ENCODE results near the gene MYO1D.

DNA sequence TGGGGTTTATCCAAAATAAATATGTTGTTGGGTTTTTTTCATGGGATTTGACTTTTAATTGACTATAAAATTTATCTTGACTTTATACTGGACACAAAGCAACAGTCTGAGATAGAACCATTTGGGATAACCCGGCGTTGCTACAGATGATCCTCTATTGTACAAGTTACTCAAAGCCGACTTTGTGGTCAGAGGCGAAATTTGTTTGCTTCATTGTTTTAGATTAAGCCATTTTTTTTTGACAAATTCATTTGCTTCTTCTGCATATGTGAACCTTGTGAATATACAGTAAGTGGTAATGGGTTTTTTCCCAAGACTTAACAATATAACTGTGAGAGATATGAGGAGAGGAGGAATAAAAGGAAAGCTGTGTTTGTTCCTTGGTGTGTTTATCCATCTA, 11.8 kb downstream of the MYO1D start:
- TF ChIP-seq, protein P1, sequence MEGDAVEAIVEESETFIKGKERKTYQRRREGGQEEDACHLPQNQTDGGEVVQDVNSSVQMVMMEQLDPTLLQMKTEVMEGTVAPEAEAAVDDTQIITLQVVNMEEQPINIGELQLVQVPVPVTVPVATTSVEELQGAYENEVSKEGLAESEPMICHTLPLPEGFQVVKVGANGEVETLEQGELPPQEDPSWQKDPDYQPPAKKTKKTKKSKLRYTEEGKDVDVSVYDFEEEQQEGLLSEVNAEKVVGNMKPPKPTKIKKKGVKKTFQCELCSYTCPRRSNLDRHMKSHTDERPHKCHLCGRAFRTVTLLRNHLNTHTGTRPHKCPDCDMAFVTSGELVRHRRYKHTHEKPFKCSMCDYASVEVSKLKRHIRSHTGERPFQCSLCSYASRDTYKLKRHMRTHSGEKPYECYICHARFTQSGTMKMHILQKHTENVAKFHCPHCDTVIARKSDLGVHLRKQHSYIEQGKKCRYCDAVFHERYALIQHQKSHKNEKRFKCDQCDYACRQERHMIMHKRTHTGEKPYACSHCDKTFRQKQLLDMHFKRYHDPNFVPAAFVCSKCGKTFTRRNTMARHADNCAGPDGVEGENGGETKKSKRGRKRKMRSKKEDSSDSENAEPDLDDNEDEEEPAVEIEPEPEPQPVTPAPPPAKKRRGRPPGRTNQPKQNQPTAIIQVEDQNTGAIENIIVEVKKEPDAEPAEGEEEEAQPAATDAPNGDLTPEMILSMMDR (IDR thresholded peaks at IDR 0.05), result no peak
- no peak for TF ChIP-seq EP300 (IDR thresholded peaks at IDR 0.05)
